ENCODE results near the gene PBXIP1.

PBXIP1 gene

GRCh38 chr1:154940213-154940560, 15.7 kb downstream of the PBXIP1 start:
- no peak overlapping the region for H3K27ac ChIP-seq
- H3K4me1 ChIP-seq (ENCODE audit: control insufficient read depth in 1 of 2, insufficient read depth in 1 of 2, low read depth in 1 of 2, low read length in 1 of 2) = peaks cover 39 to 44% of the 10 kb centered on the region in 2 experiments
- no peak overlapping the region for H3K4me3 ChIP-seq (ENCODE audit: low read depth in 1 of 2, low read length in 1 of 2)
- no peaks in the 10 kb centered on the region for H3K27me3 ChIP-seq
- H3K9me3 ChIP-seq = no peaks in the 10 kb centered on the region
- TF ChIP-seq CTCF (IDR thresholded peaks at IDR 0.05) = no peak
- H3K36me3 ChIP-seq = peaks cover 12% of the 10 kb centered on the region

GRCh38 chr1:154938604-154939399, 17.1 kb downstream of the PBXIP1 start:
- Histone ChIP-seq H3K4me3 (ENCODE audit: low read depth in 1 of 2, low read length in 1 of 2) (no peak overlapping the region), H3K27me3 (no peaks in the 10 kb centered on the region), H3K9me3 (no peaks in the 10 kb centered on the region), H3K4me1 (ENCODE audit: control insufficient read depth in 1 of 2, insufficient read depth in 1 of 2, low read depth in 1 of 2, low read length in 1 of 2) (peaks cover 33 to 35% of the 10 kb centered on the region in 2 experiments), H3K27ac (no peak overlapping the region), H3K36me3 (no peaks in the 10 kb centered on the region)
- TF ChIP-seq CTCF (IDR thresholded peaks at IDR 0.05) = no peak

GRCh38 chr1:154937988-154938386, 17.9 kb downstream of the PBXIP1 start:
- Histone ChIP-seq H3K9me3 (no peaks in the 10 kb centered on the region), H3K4me3 (ENCODE audit: low read depth in 1 of 2, low read length in 1 of 2) (peak overlapping the region; percentile 77 to 96), H3K4me1 (ENCODE audit: control insufficient read depth in 1 of 2, insufficient read depth in 1 of 2, low read depth in 1 of 2, low read length in 1 of 2) (peaks cover 27 to 28% of the 10 kb centered on the region in 2 experiments), H3K36me3 (no peaks in the 10 kb centered on the region), H3K27me3 (no peaks in the 10 kb centered on the region), H3K27ac (peak overlapping the region; percentile 99)
- TF ChIP-seq CTCF (IDR thresholded peaks at IDR 0.05) = no peak

GRCh38 chr1:154937085-154937987, 18.6 kb downstream of the PBXIP1 start:
- peak overlapping the region; percentile 77 to 96 for H3K4me3 ChIP-seq (ENCODE audit: low read depth in 1 of 2, low read length in 1 of 2)
- no peak for TF ChIP-seq CTCF (IDR thresholded peaks at IDR 0.05)
- H3K27me3 ChIP-seq = no peaks in the 10 kb centered on the region
- H3K36me3 ChIP-seq = no peaks in the 10 kb centered on the region
- H3K9me3 ChIP-seq = no peaks in the 10 kb centered on the region
- peaks cover 20 to 22% of the 10 kb centered on the region in 2 experiments for H3K4me1 ChIP-seq (ENCODE audit: control insufficient read depth in 1 of 2, insufficient read depth in 1 of 2, low read depth in 1 of 2, low read length in 1 of 2)
- H3K27ac ChIP-seq = peak overlapping the region; percentile 99

GRCh38 chr1:154936555-154937084, 19.3 kb downstream of the PBXIP1 start, which contains the start of gene PMVK:
Gene PMVK, minus strand, starts transcription at chr1:154936719. Its CDS starts 34 bp downstream, at chr1:154936685.
- H3K9me3 ChIP-seq = no peaks in the 10 kb centered on the region
- peaks cover 15 to 16% of the 10 kb centered on the region in 2 experiments for H3K4me1 ChIP-seq (ENCODE audit: control insufficient read depth in 1 of 2, insufficient read depth in 1 of 2, low read depth in 1 of 2, low read length in 1 of 2)
- H3K27ac ChIP-seq = peak within 1 kb of the TSS; percentile 99
- H3K27me3 ChIP-seq = no peaks in the 10 kb centered on the region
- peak within 1 kb of the TSS; percentile 77 to 96 for H3K4me3 ChIP-seq (ENCODE audit: low read depth in 1 of 2, low read length in 1 of 2)
- H3K36me3 ChIP-seq = no peaks in the 10 kb centered on the region
- peak; percentile 46 for TF ChIP-seq CTCF (IDR thresholded peaks at IDR 0.05)
